GM21717 (cell line): ENCODE measurements around the gene CTDP1.

Source experiments
- ATAC-seq: cut with Tn5 transposase; IDR thresholded peaks from one replicate; pipeline ENCODE4 v1.9.1; 2021; ENCODE audit warnings: mild to moderate bottlenecking, moderate library complexity; ENCODE audit not compliant: unreplicated experiment

The CTDP1 gene, protein sequence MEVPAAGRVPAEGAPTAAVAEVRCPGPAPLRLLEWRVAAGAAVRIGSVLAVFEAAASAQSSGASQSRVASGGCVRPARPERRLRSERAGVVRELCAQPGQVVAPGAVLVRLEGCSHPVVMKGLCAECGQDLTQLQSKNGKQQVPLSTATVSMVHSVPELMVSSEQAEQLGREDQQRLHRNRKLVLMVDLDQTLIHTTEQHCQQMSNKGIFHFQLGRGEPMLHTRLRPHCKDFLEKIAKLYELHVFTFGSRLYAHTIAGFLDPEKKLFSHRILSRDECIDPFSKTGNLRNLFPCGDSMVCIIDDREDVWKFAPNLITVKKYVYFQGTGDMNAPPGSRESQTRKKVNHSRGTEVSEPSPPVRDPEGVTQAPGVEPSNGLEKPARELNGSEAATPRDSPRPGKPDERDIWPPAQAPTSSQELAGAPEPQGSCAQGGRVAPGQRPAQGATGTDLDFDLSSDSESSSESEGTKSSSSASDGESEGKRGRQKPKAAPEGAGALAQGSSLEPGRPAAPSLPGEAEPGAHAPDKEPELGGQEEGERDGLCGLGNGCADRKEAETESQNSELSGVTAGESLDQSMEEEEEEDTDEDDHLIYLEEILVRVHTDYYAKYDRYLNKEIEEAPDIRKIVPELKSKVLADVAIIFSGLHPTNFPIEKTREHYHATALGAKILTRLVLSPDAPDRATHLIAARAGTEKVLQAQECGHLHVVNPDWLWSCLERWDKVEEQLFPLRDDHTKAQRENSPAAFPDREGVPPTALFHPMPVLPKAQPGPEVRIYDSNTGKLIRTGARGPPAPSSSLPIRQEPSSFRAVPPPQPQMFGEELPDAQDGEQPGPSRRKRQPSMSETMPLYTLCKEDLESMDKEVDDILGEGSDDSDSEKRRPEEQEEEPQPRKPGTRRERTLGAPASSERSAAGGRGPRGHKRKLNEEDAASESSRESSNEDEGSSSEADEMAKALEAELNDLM

DNA sequence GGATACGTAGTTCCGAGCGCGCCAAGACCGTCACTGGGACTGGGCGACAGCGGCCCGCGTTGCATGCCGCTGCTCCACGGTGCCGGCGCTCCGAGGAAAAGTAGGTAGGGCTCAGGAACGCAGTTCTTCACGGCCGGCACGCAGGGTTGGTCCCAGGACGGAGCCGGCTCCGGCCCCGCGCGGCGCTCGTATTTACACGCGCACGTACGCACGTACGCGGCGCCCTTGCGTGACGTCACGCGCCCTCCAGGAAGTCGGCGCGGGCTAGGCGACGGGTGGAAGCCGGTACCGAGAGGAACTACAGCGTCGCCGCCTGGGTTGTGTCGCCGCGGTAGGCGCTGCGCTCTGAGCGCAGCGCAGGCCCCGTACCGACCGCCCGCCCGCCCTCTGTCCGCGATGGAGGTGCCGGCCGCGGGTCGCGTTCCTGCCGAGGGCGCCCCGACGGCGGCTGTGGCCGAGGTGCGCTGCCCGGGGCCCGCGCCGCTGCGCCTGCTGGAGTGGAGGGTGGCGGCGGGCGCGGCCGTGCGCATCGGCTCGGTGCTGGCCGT, at the start of gene CTDP1:
CTDP1 (plus strand) TSS at position 252 of the 548 bp plus-strand sequence; CDS start at position 397, 145 bp downstream.
- peak; percentile 61 for ATAC-seq

DNA sequence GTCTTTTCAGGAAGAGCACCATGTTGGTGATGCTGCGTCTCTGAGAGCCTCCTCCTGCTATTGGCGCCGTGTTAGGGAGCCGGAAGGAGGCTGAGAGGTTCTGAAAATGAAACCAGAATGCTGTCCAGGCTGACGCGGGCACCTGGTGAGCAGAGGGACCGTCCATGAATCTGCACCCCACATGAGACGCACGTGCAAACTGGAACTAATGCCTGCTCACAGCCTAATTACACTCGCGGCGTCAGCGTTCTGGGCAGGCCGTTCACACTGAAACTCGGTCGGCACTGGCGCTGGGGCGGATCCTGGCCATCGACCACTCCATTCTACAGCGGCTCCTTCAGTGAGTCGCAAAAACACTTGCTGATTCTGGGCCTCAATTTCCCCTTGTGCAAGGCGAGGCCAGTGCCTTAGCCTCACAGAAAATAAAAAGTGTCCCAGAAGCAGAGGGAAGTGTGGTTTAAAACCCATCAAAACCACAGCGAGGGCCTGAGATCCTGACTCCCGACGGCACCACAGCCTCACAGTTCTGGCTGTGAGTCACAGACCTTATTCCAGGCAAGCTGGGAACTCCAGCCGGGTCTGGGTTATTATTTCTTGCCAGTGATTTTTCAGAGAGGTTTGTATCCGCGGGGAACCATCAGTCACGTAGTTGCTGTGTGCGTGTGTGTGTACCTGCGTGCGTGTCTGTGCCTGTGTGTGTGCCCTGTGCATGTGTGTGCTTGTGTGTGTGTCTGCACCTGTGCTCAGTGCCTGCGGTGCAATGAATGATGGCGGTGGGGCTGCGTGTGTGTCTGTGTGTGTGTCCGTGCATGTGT, 49.1 kb upstream of the CTDP1 start:
- ATAC-seq = no peak

DNA sequence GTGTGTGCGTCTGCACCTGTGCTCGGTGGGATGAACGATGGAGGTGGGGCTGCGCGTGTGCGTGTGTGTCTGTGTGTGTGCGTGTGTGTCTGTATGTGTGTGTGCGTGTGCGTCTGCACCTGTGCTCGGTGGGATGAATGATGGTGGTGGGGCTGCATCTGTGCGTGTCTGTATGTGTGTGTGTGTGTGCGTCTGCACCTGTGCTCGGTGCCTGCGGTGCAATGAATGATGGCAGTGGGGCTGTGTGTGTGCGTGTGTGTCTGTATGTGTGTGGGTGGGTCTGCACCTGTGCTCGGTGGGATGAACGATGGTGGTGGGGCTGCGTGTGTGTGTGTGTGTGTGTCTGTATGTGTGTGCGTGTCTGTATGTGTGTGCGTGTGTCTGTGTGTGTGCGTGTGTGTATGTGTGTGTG, 48.5 kb upstream of the CTDP1 start:
- ATAC-seq = no peak

DNA sequence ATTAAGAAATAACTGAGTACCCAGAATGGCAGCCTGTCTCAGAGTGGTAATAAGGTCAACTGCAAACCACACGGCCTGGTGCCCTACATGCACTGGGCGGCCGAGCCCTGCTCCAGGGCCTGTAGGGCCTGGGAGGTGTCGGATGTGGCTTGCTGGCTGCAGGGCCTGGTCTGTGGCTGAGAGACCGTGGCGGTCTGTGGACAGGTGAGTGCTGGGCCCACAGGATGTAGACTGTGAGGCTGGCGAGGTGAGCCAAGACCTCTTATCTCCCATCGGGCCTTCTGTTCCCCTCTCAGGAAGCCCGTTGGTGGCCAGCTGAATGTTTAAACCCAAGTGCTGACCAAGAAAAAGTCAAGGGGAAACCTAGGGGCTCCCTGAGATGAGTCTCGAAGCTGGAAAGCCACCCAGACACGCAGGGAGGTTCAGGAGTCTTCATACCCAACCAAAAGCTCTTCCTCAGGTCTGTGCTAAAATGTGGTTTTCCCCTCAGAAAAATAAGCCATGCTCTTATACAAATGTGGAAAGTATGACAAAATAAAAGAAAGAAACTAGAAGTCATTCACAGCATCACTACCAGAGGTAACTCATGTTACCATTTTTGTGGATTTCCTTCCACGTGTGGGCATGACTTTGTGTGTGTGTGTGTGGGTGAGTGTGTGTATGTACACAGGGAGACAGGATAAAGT, 47.7 kb upstream of the CTDP1 start:
- ATAC-seq = no peak

DNA sequence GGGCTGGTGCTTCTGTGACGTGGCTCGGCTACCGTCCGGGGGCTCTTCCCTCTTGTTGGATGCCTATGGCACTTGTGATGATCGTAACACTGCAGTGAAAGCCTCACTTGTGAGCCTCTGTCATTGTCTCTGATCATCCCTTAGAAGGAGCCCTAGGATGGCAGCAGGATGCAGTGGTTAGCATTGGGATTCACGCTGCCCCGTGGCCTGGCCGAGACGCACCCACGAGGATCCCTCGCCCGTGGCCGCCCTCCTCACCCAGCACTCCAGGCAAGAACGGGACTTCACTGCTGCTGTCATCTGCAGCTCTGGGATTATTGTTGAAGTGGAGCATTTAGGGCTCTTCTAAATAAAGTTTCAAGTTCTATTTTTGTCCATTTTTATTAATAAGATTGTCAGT, 46.8 kb upstream of the CTDP1 start:
- no peak for ATAC-seq

DNA sequence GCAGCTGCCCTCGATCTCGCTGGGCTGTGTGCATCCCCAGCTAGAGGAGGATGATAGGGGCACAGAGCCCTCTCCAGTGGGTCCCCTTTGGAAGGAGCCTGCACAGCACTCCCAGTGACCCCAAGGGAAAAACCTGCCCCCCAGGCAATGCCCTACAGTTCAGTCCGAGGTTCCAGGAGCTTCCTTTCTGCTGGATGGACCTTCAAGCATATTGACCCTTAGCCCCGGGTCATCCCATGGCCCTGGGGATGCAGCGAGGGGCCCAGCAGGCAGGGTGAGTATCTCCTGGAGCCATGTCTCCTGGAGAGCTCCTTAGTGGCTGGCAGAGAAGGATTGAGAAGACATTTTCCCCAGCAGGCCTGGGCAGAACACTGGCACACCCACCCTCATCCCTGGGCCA, 45.4 kb upstream of the CTDP1 start:
- no peak for ATAC-seq

DNA sequence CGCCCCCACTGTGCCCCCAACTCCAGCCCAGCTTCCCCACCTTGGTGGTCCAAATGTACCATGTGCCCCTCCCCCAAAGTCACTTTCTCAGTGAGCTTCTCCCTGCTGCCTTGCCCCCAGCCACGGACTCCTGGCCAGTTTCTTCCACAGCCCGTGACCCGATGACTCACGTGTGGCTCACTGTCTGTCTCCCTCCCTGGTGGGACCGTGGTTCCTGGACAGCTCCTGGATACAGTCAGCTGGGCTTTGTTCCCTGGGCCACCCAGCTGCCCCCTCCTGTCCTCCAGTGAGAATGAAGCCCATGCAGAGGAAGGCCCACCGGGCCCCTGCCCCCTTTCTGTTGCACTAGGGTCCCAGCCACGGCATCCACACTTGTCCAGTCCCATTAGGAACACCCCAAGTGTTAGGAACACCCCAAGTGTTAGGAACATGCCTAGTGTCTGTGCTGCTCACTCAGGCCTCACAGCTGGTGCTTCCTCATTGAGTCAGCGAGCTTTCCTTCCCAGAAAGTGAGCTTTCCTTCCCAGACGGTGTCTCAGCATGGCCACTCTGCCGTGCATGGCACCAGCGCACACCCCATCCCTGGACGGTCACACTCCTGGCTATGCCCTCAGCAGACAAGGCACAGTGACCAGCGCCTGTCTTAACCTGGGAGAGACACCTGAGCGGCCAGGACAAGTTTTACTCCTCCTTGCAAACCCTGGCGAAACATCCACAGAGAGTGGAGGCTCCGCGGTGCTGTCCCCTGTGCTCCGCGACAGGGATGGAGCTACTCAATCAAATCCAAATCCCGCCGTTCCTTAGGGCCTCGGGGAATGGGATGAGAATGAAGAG, 44.8 kb upstream of the CTDP1 start:
- no peak for ATAC-seq

DNA sequence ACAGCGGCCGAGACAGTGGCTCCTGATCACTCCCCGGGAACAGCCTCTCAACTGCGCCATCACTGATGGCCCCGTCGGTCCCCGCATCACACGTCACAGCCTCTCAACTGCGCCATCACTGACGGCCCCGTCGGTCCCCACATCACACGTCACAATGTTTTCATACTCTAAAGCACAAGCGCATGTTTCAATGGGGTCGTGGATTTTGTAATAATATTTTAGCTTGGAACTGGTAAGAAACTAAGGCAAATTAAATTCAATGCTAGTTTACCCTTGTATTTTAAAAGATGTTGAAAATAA, 44.2 kb upstream of the CTDP1 start:
- no peak for ATAC-seq

DNA sequence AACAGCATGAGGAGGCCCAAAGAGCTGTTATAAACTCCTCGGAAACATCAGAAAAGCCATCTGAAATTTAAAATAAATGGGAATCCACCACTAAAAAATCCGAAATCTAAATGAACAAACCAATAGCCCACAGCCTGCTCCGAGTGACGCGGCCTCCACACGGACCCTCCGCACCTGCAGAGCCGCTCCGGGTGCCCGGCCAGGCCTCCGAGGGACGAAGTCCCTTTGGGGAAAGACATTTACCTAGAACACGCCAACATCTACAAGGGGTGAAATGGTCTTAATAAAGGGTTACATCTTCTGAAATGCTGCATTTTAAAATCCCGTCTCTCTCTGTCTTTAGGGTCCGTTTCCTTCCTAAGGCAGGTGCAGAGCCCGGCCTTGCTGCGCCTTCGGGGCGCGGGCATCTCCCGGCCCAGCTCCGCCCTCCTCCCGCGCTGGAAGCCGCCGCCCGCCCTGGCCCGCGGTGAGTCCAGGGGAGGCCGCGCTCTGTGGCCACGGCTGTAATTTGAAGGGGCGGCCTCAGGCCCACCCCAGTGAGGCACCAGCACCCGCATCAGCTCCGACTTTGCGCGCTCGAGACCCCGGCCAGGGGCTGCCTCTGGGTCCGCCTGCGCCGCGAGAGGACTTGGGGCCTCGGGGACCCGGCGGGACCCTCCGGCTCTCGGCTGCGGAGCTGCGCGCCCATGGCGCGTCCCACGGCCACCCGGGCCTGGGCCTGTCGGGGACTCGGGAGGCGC, 42.3 kb upstream of the CTDP1 start:
- ATAC-seq = no peak

DNA sequence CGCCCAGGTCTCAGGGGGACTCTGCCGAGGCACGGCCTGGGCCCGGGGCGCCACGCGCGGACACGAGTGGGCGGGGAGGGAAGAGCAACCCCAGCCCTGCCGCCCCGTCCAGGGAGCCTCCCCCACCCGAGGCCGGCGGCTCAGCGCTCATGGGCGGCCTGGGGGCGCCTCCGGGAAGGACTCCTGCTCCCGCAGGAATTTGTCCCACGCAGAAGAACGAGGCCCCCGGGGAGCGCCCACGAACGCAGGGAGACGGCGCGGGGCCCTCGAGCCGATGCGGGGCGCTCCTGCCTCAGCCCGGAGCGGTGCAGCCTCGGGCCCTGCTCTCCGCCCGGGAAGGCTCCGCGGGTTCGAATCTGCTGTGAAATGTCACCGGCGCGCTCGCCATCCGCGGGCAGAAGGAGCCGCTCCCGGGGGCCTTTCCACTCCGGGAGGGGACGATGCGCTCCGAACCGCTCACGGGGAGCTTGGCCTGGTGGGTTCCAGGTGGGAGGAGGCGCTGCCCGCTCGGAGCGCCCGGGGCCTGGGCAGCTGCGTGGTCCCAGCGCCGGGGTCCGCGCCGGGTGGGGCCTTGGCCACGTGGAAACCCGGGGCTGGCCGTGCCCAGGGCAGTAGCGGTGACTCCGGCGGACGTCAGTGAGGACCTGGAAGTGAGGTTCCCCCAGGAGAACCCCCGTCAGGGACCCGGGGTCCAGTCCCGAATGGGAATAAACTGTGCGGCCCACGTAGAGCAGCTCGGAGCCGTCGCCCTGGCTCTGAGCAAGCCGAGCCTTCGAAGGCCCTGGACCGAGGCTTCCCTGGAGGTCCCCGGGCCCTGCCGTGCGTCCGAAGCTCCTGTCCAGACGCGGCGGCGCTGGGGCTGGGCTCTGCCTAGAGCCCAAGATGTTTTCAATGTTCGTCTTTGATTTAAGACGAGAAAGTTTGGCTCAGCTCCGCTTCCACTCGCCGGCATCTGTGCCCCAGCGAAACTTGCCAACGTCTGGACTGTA, 41.4 kb upstream of the CTDP1 start:
- ATAC-seq = no peak

DNA sequence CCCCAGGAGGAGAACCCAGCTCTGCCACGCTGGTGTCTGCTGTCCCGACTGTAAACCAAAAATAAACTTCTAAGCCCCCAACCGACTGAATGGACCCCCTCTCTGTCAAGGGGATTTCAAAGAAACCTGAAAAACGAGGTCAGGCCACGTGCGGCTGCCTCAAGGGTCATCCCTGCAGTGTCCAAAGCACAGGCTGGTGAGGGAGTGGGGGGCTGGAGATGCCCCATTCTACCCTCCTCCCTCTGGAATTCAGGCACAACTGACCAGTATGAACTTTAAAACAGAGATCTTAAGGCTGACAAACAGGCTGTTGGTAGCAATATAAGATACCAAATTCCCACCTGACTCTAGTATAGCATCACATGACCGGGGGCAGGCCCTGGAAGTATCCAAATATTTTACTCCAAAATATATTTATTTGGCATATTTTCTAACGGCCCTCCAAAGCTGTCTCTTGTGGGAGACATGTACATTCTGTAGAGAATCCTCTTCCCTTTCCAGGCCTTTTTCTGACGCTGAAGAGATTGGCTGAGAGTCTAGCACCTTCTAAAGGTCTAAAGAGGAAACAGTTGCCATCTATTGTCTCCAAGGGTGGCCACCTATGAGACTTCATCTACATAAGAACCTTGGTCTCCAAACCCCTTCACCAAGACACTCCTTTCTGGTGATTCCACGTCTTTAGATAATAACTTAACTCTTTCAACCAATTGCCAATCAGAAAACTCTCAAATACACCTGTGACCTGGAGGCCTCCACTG, 40.4 kb upstream of the CTDP1 start:
- ATAC-seq = no peak

DNA sequence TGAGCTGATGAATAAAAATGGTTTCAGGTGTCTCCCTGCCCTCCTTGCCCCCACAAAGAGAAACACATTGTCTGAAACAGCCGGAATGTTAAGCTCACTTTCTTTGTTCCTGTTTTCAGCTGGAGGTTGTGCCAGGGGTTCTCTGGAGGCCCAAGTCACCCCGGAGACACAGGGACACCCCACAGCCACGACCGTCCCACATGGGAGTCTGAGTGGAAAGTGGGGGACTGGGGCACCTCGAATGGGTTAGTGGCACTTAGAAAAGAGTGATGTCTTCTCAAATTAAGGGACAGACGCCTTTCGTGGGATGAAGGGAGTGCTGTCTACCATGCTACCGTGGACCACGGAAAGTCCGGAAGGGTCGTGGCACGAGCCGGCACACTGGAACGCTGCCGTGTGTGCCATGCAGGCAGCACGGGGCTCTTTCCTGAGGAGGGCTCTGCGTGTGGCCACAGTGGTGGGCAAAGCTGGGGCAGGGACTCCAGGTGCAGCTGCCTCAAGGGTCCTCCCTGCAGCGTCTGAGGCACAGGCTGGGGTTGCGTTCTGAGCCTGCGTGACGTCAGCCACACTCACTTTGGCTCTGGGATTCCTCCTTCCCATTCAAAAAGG, 39.4 kb upstream of the CTDP1 start:
- ATAC-seq = no peak

DNA sequence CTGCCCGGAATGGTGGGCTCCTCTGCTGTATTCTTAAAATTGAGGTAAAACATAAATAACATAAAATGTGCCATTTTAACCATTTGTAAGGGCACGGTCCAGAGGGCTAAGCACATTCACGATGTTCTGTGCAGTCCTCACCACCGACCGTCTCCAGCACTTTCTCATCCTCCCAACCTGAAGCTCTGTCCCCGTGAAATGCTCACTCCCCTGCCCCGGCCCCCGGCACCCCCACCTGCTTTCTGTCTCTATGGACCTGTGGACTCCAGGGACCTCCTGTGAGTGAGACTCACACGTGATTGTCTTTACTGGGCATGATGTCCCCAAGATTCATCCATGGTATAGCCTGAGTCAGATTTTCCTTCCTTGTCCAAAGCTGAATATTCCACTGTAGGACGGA, 38.7 kb upstream of the CTDP1 start:
- ATAC-seq = no peak

DNA sequence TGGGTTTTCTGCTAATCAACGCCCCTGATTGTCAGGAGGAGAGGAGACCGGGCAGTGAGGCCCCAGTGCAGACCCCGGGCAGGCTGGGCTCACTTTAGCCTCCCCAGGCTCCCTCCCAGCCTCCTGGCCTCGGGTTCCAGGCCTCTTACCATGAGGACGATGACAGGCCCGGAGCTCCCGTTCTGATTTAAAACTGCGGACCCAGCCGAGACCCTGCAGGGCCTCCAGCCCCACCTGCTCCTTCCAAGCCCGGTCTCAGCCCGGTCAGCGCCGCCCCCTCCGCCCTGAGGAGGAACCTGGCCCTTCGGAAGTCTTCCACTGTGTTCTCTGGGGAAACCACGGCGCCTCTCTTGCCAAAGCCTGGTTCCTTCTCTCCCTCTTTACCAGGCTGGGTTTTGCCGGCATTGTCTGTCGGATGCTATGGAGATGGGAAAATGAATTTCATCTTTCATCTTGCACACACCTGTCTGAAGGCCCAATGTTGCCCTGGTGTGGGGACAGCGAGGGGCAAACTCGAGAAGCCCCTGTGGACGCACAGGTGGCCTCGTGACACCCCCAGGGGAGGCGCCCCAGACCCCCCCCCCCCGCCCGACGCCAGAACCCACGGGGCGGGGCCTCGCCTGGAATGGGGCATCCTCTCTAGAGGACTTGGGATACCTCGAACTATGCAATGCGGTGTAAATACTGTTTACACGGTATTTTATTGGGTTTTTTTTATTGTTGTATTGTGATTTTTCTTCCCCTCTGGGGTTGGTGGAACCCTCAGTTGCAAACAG, 37.7 kb upstream of the CTDP1 start:
- ATAC-seq = no peak

DNA sequence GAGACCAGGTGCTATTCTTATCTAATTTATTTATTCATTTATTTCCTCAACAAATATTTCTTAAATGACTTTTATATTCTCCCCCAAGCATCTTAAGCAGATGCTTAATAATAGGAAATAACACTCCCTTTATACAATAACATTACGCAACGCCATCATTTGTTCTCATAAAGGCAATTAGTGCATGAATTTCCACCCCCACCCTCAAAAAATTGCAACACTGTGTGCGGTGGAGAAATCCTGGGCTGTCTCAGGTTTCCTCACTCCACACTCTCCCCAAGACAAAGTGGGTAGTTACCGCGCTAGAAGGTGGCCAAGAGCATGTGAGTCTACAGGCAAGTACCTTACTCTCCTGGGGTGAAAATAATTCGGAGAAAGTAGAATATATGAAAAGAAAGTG, 37.0 kb upstream of the CTDP1 start:
- ATAC-seq = no peak
